CD4-positive, alpha-beta memory T cell (primary cell): Measurements from ENCODE around the gene JAK1. TPM values are rescaled to one million over a fixed set of nuclear protein-coding genes. Genes with fewer than 3 reads are reported as not detected.
A peak's percentile ranks its signal among the peaks of the same experiment; 100 is the strongest.
"Not testable (repeated sequence)": the region's sequence is repeated elsewhere in the genome, so short reads cannot be mapped to it uniquely, and the experiment has no call there.

ENCODE experiments used
- CTCF ChIA-PET: fragments of 350-600 bp; sonication (Branson Sonifier 250); formaldehyde crosslinking; loops from one replicate; lab custom pipeline; 2021; ENCODE audit warnings: inconsistent platforms; ENCODE audit not compliant: partially characterized antibody; lab: Charles Lee
- POLR2A ChIA-PET: fragments of 350-600 bp; sonication (Branson Sonifier 250); formaldehyde crosslinking; loops from one replicate; lab custom pipeline; 2021; ENCODE audit not compliant: partially characterized antibody; lab: Charles Lee
- DNase-seq, 5 donors: peaks; one replicate each; pipeline versions ENCODE4 v3.0.0 to v3.0.0-alpha.2; 2020 to 2022; ENCODE audit warnings: mixed read lengths in 1 of 5
- H3K27ac ChIP-seq: one replicate; pipeline ENCODE4 v1.7.0; 2013; ENCODE audit warnings: low read depth, low read length
- H3K27me3 ChIP-seq: 2 replicates; pipeline ENCODE4 v1.7.0; 2013; ENCODE audit warnings: mild to moderate bottlenecking, low read length, moderate library complexity; ENCODE audit not compliant: insufficient read depth
- H3K36me3 ChIP-seq: 2 replicates; pipeline ENCODE4 v1.7.0; 2013; ENCODE audit warnings: mild to moderate bottlenecking, low read length, moderate library complexity; ENCODE audit not compliant: insufficient read depth
- H3K4me1 ChIP-seq: 2 replicates; pipeline ENCODE4 v1.7.0; 2013; ENCODE audit warnings: mild to moderate bottlenecking, low read length, moderate library complexity; ENCODE audit not compliant: insufficient read depth
- H3K4me3 ChIP-seq, 2 donors: one replicate each; pipeline ENCODE4 v1.7.0; 2013; ENCODE audit warnings: low read length in 2 of 2, mild to moderate bottlenecking in 1 of 2
- H3K9me3 ChIP-seq, 2 donors: one replicate each; pipeline ENCODE4 v1.7.0; 2013; ENCODE audit warnings: low read length in 2 of 2, control low read depth in 1 of 2; ENCODE audit not compliant: control insufficient read depth in 1 of 2
- H3K27ac Mint-ChIP-seq, 7 donors: one replicate each; pipeline ENCODE4 v1.8.0; 2020 to 2021; ENCODE audit warnings: mixed read lengths in 7 of 7, mild to moderate bottlenecking in 6 of 7, inconsistent platforms in 3 of 7, moderate library complexity in 3 of 7
- H3K27me3 Mint-ChIP-seq, 2 donors: one replicate each; pipeline ENCODE4 v1.8.0; 2020 to 2021; ENCODE audit warnings: mixed read lengths in 2 of 2
- H3K36me3 Mint-ChIP-seq, 2 donors: one replicate each; pipeline ENCODE4 v1.8.0; 2020 to 2021; ENCODE audit warnings: mixed read lengths in 2 of 2, inconsistent platforms in 1 of 2, mild to moderate bottlenecking in 1 of 2
- H3K4me1 Mint-ChIP-seq, 4 donors: one replicate each; pipeline ENCODE4 v1.8.0; 2020 to 2021; ENCODE audit warnings: mixed read lengths in 4 of 4, mild to moderate bottlenecking in 1 of 4
- H3K4me3 Mint-ChIP-seq, 8 donors: one replicate each; pipeline ENCODE4 v1.8.0; 2020 to 2021; ENCODE audit warnings: mixed read lengths in 8 of 8, mild to moderate bottlenecking in 7 of 8, moderate library complexity in 6 of 8, inconsistent platforms in 3 of 8
- H3K9me3 Mint-ChIP-seq, 8 donors: one replicate each; pipeline ENCODE4 v1.8.0; 2020 to 2021; ENCODE audit warnings: mixed read lengths in 8 of 8, mild to moderate bottlenecking in 5 of 8, inconsistent platforms in 3 of 8, moderate library complexity in 1 of 8
- intact Hi-C: fragments of 100-400 bp; cut with micrococcal nuclease; formaldehyde crosslinking; loops from one replicate; pipeline ENCODE4 v1.15.1; 2023
- polyA plus RNA-seq, 2 donors: library from polyadenylated mRNA; unstranded; fragments of 300-500 nt; fragmentation: Illumina TruSeq; gene quantifications; one replicate each; pipeline ENCODE4 v1.2.3, GENCODE V29; 2021
- total RNA-seq, 2 experiments: library from RNA; stranded (reverse); gene quantifications; one replicate each; pipeline ENCODE4 v1.2.3, GENCODE V29; 2021

Gene JAK1
- total and polyA plus RNA-seq, 4 experiments from 2014 or later, result 163 to 372 (median 314) TPM

DNA sequence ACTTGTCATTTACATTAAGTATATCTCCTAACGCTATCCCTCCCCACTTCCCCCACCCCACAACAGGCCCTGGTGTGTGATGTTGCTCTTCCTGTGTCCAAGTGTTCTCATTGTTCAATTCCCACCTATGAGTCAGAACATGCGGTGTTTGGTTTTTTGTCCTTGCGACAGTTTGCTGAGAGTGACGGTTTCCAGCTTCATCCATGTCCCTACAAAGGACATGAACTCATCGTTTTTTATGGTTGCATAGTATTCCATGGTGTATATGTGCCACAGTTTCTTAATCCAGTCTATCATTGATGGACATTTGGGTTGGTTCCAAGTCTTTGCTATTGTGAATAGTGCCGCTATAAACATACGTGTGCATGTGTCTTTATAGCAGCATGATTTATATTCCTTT lies 47.2 kb downstream of the JAK1 start:
- H3K4me1 Mint-ChIP-seq, result peaks cover 73 to 97% (median 85%) of the 10 kb centered on the region in 4 donors
- H3K27ac Mint-ChIP-seq, result peak overlapping the region in 5 of 7 donors; percentile 43 to 88 (median 71)
- H3K27ac ChIP-seq, H3K9me3 Mint-ChIP-seq, H3K9me3 ChIP-seq, H3K4me3 ChIP-seq, H3K27me3 Mint-ChIP-seq, H3K27me3 ChIP-seq, H3K36me3 ChIP-seq, intact Hi-C loops, DNase-seq: not testable (repeated sequence)
- H3K4me1 ChIP-seq, result peaks cover 85% of the 10 kb centered on the region
- ChIA-PET CTCF (interaction anchor here (1.0 kb wide), 1 partner anchor 43 kb away, joined by 3 read pairs; no protein-coding TSS in a partner anchor), POLR2A (interaction anchor here (2.4 kb wide), 1 partner anchor 42 kb away, joined by 8 read pairs; no protein-coding TSS in a partner anchor)
- peak overlapping the region in 5 of 8 donors; percentile 20 to 73 (median 47) for H3K4me3 Mint-ChIP-seq
- peaks cover 0 to 14% of the 10 kb centered on the region in 2 donors for H3K36me3 Mint-ChIP-seq

DNA sequence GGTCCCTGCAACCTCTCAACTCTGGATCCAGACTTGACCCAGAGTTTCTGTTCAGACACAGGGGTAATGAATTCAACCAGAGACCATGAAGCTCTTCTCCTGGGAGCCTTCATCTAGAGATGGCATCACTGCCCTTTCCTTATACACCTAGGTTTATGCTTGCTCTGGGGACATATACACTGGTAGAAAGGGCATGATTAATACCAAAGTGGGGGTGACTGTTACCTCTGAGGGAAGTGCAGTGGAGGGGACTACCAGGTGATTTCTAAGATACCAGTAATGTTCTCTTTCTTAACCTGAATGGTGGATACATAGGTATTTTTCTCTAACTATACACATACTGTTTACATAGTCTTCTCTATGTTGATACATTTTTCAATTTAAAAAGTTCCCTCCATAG lies 48.4 kb downstream of the JAK1 start:
- Histone ChIP-seq H3K27me3 (no peaks in the 10 kb centered on the region), H3K9me3 (no peaks in the 10 kb centered on the region), H3K4me3 (no peak overlapping the region), H3K27ac (no peak overlapping the region), H3K36me3 (no peaks in the 10 kb centered on the region), H3K4me1 (peaks cover 83% of the 10 kb centered on the region)
- Mint-ChIP-seq H3K9me3 (peaks cover 0 to 5% (median 0%) of the 10 kb centered on the region in 8 donors), H3K27me3 (no peaks in the 10 kb centered on the region), H3K4me1 (peaks cover 73 to 97% (median 87%) of the 10 kb centered on the region in 4 donors), H3K36me3 (peaks cover 4 to 12% of the 10 kb centered on the region in 2 donors), H3K27ac (peak overlapping the region in 6 of 7 donors; percentile 15 to 57 (median 35)), H3K4me3 (peak overlapping the region; percentile 14 to 77 (median 58))
- DNase-seq, result no peak
- ChIA-PET POLR2A (interaction anchor here (1.0 to 2.4 kb wide), 5 partner anchors 9 to 48 kb away, joined by 3 to 8 read pairs (median 6); partner anchors contain the start of gene JAK1), CTCF (interaction anchor here (1.0 kb wide), 1 partner anchor 45 kb away, joined by 3 read pairs; no protein-coding TSS in a partner anchor)
- intact Hi-C loops, result no loop called here

DNA sequence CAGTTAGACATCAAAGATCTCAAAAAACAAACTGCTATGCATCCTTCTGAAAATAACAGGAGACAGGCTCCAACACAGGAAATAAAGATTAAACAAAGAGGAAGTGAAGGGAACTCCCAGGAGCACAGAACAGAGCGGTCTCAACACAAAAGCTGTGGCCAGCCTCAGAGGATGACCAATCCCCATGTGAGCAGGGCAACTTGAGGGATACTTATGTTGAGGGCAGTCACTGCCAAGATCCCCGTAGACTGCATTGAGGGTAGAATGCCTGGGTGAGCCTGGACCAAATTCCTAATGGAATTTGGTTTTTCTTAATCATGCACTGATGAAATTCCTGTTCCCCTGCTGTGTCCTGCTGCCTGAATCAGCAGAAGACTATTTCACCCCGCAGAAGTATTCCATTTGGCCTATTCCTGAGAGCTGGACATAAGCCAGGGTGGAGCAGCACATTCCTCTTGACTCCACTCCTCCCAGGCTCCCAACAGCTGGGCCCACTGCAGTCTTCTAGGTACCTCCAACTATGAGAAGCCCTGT lies 49.0 kb downstream of the JAK1 start:
- no peaks in the 10 kb centered on the region for H3K27me3 Mint-ChIP-seq
- H3K27ac Mint-ChIP-seq, result peak overlapping the region; percentile 15 to 57 (median 31)
- Histone ChIP-seq H3K4me3 (no peak overlapping the region), H3K36me3 (no peaks in the 10 kb centered on the region), H3K4me1 (peaks cover 83% of the 10 kb centered on the region), H3K9me3 (no peaks in the 10 kb centered on the region), H3K27me3 (no peaks in the 10 kb centered on the region), H3K27ac (no peak overlapping the region)
- H3K9me3 Mint-ChIP-seq, result peaks cover 0 to 5% (median 0%) of the 10 kb centered on the region in 8 donors
- intact Hi-C loops, result no loop called here
- H3K36me3 Mint-ChIP-seq, result peaks cover 4 to 12% of the 10 kb centered on the region in 2 donors
- no peak for DNase-seq
- H3K4me3 Mint-ChIP-seq, result peak overlapping the region; percentile 14 to 77 (median 58)
- peaks cover 73 to 97% (median 85%) of the 10 kb centered on the region in 4 donors for H3K4me1 Mint-ChIP-seq
- ChIA-PET CTCF (no interaction called here), POLR2A (interaction anchor here (1.0 to 2.4 kb wide), 5 partner anchors 9 to 49 kb away, joined by 3 to 8 read pairs (median 6); partner anchors contain the start of gene JAK1)

DNA sequence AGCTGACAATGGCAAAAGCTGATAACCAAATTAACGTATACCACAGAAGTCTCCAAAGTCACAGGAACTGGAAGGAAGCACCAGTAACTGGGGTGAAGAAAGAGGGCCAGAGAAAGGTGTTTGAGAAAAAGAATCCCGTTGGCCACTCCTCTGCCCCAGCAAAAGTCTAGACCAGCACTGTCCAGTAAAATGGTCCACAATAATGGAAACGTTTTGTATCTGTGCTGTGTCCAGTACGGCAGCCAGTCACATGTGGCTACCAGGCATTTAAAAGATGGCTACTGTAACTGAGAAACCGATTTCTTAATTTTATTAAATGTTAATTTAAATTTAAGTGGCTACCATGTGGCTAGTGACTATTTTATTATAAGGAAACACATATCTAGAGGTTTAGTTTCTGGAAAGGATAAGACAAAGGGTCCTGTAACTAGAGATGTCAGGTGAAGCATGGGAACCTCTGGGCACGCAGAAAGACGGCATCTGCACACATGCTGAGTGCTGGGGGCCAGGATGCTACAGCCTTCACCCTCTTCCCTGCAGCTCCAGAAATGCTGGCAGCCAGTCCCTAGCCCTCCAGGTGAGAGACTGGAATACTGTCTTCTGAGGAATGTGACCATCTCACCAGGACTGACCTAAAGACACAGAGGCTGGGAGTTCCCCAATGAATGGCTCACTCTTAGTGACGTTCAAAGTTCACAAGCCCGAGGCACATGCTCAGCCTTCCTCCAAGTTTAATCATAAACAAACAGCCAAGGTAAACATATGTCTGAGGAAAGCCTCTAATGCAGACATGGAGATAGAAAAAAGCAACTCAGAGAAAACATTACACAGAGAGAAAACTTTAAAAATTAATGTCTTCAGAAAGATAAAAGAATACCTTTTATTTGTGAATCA lies 50.7 kb downstream of the JAK1 start:
- Histone ChIP-seq H3K9me3 (no peaks in the 10 kb centered on the region), H3K27ac (no peak overlapping the region), H3K27me3 (no peaks in the 10 kb centered on the region), H3K4me3 (no peak overlapping the region), H3K36me3 (no peaks in the 10 kb centered on the region), H3K4me1 (peaks cover 82% of the 10 kb centered on the region)
- peaks cover 4 to 8% of the 10 kb centered on the region in 2 donors for H3K36me3 Mint-ChIP-seq
- peaks cover 71 to 97% (median 87%) of the 10 kb centered on the region in 4 donors for H3K4me1 Mint-ChIP-seq
- H3K4me3 Mint-ChIP-seq, result peak overlapping the region; percentile 2 to 77 (median 24)
- no peak for DNase-seq
- H3K27me3 Mint-ChIP-seq, result no peaks in the 10 kb centered on the region
- peak overlapping the region in 5 of 7 donors; percentile 11 to 78 (median 15) for H3K27ac Mint-ChIP-seq
- intact Hi-C loops, result no loop called here
- POLR2A ChIA-PET, result interaction anchor here (0.8 to 2.1 kb wide), 2 partner anchors 8 to 47 kb away, joined by 3 to 4 read pairs; no protein-coding TSS in a partner anchor
- CTCF ChIA-PET, result no interaction called here
- H3K9me3 Mint-ChIP-seq, result peaks cover 0 to 5% (median 0%) of the 10 kb centered on the region in 8 donors

DNA sequence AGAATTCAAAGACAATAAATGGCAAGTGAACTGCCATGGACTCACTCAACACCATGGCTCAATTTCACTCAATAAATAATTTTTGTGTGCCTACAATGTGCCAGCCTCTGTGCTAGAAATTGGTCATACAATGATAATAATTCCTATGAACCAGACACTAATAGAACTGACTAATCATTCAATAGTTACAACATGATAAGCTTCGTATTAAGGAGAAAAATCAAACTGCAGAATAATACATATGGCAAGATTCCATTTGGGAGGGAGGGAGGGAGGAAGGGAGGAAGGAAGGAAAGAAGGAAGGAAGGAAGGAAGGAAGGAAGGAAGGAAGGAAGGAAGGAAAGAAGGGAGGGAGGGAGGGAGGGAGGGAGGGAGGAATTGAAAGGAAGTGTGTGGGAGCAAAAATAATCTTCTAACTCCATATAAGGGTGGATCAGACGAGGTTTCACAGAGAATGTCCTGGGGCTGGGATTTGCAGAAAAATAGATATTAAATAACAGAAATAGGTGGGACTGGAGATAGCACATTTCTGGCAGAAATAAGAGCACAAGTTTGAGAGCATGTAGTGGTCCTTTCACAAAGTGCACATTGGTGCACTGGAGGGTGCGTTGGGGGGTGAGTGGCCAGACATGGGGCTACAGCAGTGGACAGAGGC lies 52.9 kb downstream of the JAK1 start:
- ChIA-PET CTCF (no interaction called here), POLR2A (interaction anchor here (2.1 kb wide), 1 partner anchor 10 kb away, joined by 4 read pairs; no protein-coding TSS in a partner anchor)
- Mint-ChIP-seq H3K27me3 (no peaks in the 10 kb centered on the region), H3K27ac (peak overlapping the region in 5 of 7 donors; percentile 41 to 82 (median 45)), H3K9me3 (peaks cover 0 to 5% (median 0%) of the 10 kb centered on the region in 8 donors), H3K4me3 (peak overlapping the region in 6 of 8 donors; percentile 30 to 69 (median 42)), H3K4me1 (peaks cover 77 to 99% (median 89%) of the 10 kb centered on the region in 4 donors), H3K36me3 (peaks cover 4% of the 10 kb centered on the region in 2 donors)
- Histone ChIP-seq H3K27ac (no peak overlapping the region), H3K9me3 (no peaks in the 10 kb centered on the region), H3K27me3 (no peaks in the 10 kb centered on the region), H3K4me1 (peaks cover 97% of the 10 kb centered on the region), H3K4me3 (no peak overlapping the region), H3K36me3 (no peaks in the 10 kb centered on the region)
- intact Hi-C loops, result no loop called here
- DNase-seq, result no peak

DNA sequence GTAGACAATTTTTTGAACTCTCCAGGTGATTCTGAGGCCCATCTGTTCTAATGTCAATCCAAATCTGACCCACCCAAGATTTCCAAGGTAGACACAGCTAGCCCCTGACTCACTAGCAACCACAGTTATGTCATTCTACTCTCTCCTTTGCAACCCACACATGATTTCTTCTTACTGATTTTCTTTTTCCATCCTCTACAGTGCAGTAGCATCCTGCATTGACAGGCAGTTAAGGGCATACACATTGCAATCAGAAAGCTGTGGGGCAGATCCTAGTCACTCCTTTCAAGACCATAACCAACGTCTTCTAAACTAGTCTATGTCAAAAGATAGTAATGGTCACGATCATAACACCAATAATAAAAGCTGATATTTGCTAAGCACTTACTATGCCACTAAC lies 54.2 kb downstream of the JAK1 start:
- Histone ChIP-seq H3K36me3 (no peaks in the 10 kb centered on the region), H3K4me3 (no peak overlapping the region), H3K4me1 (peaks cover 97% of the 10 kb centered on the region), H3K27ac (no peak overlapping the region), H3K9me3 (no peaks in the 10 kb centered on the region), H3K27me3 (no peaks in the 10 kb centered on the region)
- H3K4me3 Mint-ChIP-seq, result peak overlapping the region in 5 of 8 donors; percentile 3 to 54 (median 16)
- H3K27ac Mint-ChIP-seq, result peak overlapping the region in 4 of 7 donors; percentile 9 to 63 (median 13)
- peaks cover 2 to 4% of the 10 kb centered on the region in 2 donors for H3K36me3 Mint-ChIP-seq
- no peaks in the 10 kb centered on the region for H3K27me3 Mint-ChIP-seq
- ChIA-PET POLR2A (interaction anchor here (0.7 kb wide), 2 partner anchors 34 to 55 kb away, joined by 3 read pairs; no protein-coding TSS in a partner anchor), CTCF (interaction anchor here (1.5 kb wide), 1 partner anchor 163 kb away, joined by 5 read pairs; no protein-coding TSS in a partner anchor)
- no peak for DNase-seq
- peaks cover 0 to 5% (median 0%) of the 10 kb centered on the region in 8 donors for H3K9me3 Mint-ChIP-seq
- peaks cover 76 to 99% (median 88%) of the 10 kb centered on the region in 4 donors for H3K4me1 Mint-ChIP-seq
- intact Hi-C loops, result no loop called here
